ENCODE results near the gene MYMK.

MYMK gene

GRCh38 chr9:133476036-133476931, 48.5 kb downstream of the MYMK start:
- no peaks in the 10 kb centered on the region for H3K9me3 Mint-ChIP-seq
- peaks cover 11 to 31% of the 10 kb centered on the region in 2 donors for H3K36me3 Mint-ChIP-seq
- peak overlapping the region; percentile 20 to 34 for H3K4me3 Mint-ChIP-seq
- peak overlapping the region; percentile 43 for H3K27ac Mint-ChIP-seq
- no peaks in the 10 kb centered on the region for H3K27me3 Mint-ChIP-seq
- no peak for ATAC-seq (replicated peaks)
- H3K4me1 Mint-ChIP-seq = peaks cover 17 to 47% of the 10 kb centered on the region in 2 donors
- DNase-seq = no peak

GRCh38 chr9:133475292-133476012, 49.3 kb downstream of the MYMK start:
- no peak overlapping the region for H3K4me3 Mint-ChIP-seq
- ATAC-seq (replicated peaks) (no peak), DNase-seq (no peak)
- peaks cover 11 to 34% of the 10 kb centered on the region in 2 donors for H3K36me3 Mint-ChIP-seq
- no peaks in the 10 kb centered on the region for H3K27me3 Mint-ChIP-seq
- H3K4me1 Mint-ChIP-seq = peaks cover 19 to 51% of the 10 kb centered on the region in 2 donors
- H3K9me3 Mint-ChIP-seq = no peaks in the 10 kb centered on the region
- H3K27ac Mint-ChIP-seq = peak overlapping the region; percentile 62

DNA sequence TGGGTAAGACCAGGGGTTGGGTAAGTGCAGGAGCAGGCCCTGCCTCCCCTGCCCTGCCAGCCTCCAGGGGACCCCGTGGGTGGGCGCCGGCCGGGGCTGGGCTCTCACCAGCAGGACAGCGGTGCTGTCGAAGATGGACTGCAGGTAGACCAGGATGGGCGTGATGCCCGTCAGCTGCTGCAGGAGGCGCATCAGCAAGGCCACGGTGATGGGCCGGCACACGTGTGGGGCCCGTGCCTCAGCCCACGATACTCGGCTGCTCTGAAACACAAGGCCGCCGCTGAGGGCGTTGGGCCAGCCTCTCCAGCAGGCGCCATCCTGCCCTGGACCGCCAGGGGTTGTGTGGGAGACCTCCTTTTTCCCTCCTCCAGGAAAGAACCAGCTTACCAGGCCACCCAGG, 49.9 kb downstream of the MYMK start:
- Mint-ChIP-seq H3K4me1 (peaks cover 18 to 56% of the 10 kb centered on the region in 2 donors), H3K27me3 (no peaks in the 10 kb centered on the region), H3K27ac (no peak overlapping the region), H3K9me3 (no peaks in the 10 kb centered on the region), H3K4me3 (no peak overlapping the region), H3K36me3 (peaks cover 11 to 35% of the 10 kb centered on the region in 2 donors)
- no peak for ATAC-seq (replicated peaks)
- DNase-seq = no peak

- Mint-ChIP-seq H3K27ac (no peak overlapping the region), H3K36me3 (peaks cover 11 to 35% of the 10 kb centered on the region in 2 donors), H3K9me3 (no peaks in the 10 kb centered on the region), H3K4me3 (no peak overlapping the region), H3K4me1 (peaks cover 17 to 52% of the 10 kb centered on the region in 2 donors), H3K27me3 (no peaks in the 10 kb centered on the region)
- ATAC-seq (replicated peaks) (no peak), DNase-seq (no peak)
Observed at GRCh38 chr9:133474215-133474614, 50.5 kb downstream of the MYMK start.

GRCh38 chr9:133473743-133474142, 51.0 kb downstream of the MYMK start:
- H3K4me1 Mint-ChIP-seq = peaks cover 17 to 50% of the 10 kb centered on the region in 2 donors
- no peak overlapping the region for H3K27ac Mint-ChIP-seq
- DNase-seq (no peak), ATAC-seq (replicated peaks) (no peak)
- H3K36me3 Mint-ChIP-seq = peaks cover 11 to 35% of the 10 kb centered on the region in 2 donors
- no peak overlapping the region for H3K4me3 Mint-ChIP-seq
- no peaks in the 10 kb centered on the region for H3K27me3 Mint-ChIP-seq
- H3K9me3 Mint-ChIP-seq = no peaks in the 10 kb centered on the region

DNA sequence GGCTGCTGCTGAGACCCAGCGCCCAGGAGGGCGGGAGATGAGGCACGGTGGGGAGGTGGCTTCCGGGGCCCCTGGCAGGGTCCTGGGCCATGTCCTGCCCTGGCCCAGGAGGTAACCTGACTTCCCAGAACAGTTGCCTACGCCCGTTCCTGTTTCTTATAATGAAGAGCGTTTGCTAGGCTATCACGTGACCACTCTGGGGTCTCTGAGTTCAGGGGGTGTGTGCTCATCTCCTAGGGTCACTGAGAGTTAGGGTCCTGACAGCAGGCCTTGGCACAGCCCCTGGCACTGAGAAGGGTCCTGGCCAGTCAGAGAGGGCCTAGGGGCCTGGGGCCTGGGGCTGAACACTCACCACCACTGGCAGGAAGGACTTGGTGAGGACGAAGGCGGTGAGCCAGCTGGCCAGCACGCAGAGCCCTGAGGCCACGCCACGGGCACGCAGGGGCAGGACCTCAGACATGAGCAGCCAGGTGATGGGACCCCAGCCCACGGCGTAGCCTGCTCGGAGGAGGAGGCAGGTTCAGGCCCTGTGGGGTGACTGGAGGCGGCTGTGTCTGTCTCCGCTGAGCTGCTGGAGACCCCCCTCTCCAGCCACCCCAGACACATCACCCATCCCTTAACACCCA, 51.9 kb downstream of the MYMK start:
- DNase-seq = no peak
- no peaks in the 10 kb centered on the region for H3K9me3 Mint-ChIP-seq
- no peaks in the 10 kb centered on the region for H3K27me3 Mint-ChIP-seq
- no peak overlapping the region for H3K27ac Mint-ChIP-seq
- no peak for ATAC-seq (replicated peaks)
- peaks cover 16 to 47% of the 10 kb centered on the region in 2 donors for H3K4me1 Mint-ChIP-seq
- H3K36me3 Mint-ChIP-seq = peaks cover 9 to 33% of the 10 kb centered on the region in 2 donors
- H3K4me3 Mint-ChIP-seq = peak overlapping the region in 1 of 2 donors; percentile 57

DNA sequence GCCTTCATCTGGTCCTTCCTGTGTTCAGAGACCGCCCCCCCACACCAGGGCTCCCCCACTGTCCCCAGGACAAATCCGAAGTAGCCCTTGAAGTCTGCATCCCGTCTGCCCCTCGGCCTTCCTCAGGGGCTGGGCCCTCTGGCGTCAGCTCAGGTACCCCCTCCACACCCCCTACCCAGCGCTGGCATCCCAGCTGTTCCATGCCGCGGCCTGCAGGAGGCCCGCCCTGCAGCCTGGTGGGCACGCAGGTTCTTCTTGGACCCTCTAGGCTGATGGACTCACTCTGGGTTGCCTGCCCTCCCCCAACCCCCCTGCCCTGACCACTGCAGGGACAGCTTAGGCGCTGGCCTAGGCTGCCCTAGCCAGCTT, 52.5 kb downstream of the MYMK start:
- peaks cover 13 to 41% of the 10 kb centered on the region in 2 donors for H3K4me1 Mint-ChIP-seq
- no peaks in the 10 kb centered on the region for H3K9me3 Mint-ChIP-seq
- H3K27ac Mint-ChIP-seq = no peak overlapping the region
- H3K4me3 Mint-ChIP-seq = no peak overlapping the region
- H3K36me3 Mint-ChIP-seq = peaks cover 8 to 30% of the 10 kb centered on the region in 2 donors
- DNase-seq (no peak), ATAC-seq (replicated peaks) (no peak)
- H3K27me3 Mint-ChIP-seq = no peaks in the 10 kb centered on the region

GRCh38 chr9:133471551-133472276, 53.0 kb downstream of the MYMK start:
- no peak overlapping the region for H3K4me3 Mint-ChIP-seq
- H3K36me3 Mint-ChIP-seq = peaks cover 8 to 30% of the 10 kb centered on the region in 2 donors
- no peaks in the 10 kb centered on the region for H3K27me3 Mint-ChIP-seq
- ATAC-seq (replicated peaks) = no peak
- peak overlapping the region; percentile 67 for H3K27ac Mint-ChIP-seq
- H3K4me1 Mint-ChIP-seq = peaks cover 11 to 35% of the 10 kb centered on the region in 2 donors
- DNase-seq = no peak
- no peaks in the 10 kb centered on the region for H3K9me3 Mint-ChIP-seq

DNA sequence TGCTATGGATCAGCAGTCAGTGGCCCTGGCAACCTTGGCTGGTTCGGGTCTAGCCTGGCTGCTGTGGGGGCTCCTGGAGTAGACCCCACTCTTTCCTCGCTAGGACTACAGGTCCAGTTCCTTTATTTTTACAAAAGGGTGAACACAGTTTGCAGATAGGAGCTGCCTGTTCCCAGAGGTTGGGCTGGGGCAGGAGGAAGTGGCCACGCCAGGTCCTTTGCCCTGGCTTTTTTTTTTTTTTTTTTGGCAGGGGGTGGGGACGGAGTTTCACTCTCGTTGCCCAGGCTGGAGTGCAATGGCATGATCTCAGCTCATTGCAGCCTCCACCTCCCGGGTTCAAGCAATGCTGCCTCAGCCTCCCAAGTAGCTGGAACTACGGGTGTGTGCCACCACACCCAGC, 53.8 kb downstream of the MYMK start:
- no peak for ATAC-seq (replicated peaks)
- Mint-ChIP-seq H3K36me3 (peaks cover 8 to 23% of the 10 kb centered on the region in 2 donors), H3K9me3 (no peaks in the 10 kb centered on the region), H3K27ac (peak overlapping the region; percentile 87), H3K27me3 (no peaks in the 10 kb centered on the region), H3K4me1 (peaks cover 7 to 28% of the 10 kb centered on the region in 2 donors), H3K4me3 (no peak overlapping the region)
- no peak for DNase-seq

GRCh38 chr9:133470427-133470924, 54.3 kb downstream of the MYMK start:
- Mint-ChIP-seq H3K27ac (peak overlapping the region; percentile 87), H3K4me3 (peak overlapping the region in 1 of 2 donors; percentile 48), H3K36me3 (peaks cover 8 to 19% of the 10 kb centered on the region in 2 donors)

DNA sequence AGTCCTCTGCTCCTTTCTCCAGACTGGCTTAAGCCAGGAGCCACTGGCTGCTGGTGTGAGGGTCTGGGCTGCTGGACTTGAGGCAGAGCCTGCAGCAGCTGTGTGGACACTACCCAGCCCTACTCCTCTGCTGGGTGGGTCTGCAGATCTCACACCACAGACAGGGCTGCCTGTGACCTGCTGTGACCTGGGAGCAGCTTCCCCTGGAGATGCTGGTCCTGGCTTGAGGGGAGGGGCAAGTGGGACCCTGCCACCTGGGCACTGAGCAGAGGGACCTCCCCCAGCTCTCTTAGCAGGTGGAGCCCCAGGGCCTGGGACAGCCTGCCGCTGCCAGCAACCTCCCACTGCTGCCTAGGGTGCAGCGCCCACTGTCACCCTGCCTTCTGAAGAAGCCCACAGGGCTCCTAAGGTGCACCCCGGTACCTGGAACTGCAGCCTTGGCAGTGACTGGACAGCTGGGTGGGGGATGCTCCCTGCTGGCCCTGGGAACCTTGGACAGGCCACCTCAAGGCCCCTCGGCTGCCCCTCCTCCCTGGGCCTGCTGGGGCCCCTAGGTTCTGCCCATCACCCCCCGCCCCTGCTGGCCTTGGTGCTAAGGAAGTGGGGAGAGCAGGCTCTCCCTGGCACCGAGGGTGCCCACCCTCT, 55.9 kb downstream of the MYMK start:
- Mint-ChIP-seq H3K4me1 (peaks cover 11 to 16% of the 10 kb centered on the region in 2 donors), H3K36me3 (peaks cover 8 to 20% of the 10 kb centered on the region in 2 donors), H3K4me3 (peak overlapping the region in 1 of 2 donors; percentile 25), H3K9me3 (no peaks in the 10 kb centered on the region), H3K27me3 (no peaks in the 10 kb centered on the region), H3K27ac (peak overlapping the region; percentile 62)
- DNase-seq (no peak), ATAC-seq (replicated peaks) (peak; percentile 32 to 33)

More at GRCh38 chr9:133470427-133470924, 54.3 kb downstream of the MYMK start:
- H3K4me1 Mint-ChIP-seq = peaks cover 9 to 23% of the 10 kb centered on the region in 2 donors
- no peaks in the 10 kb centered on the region for H3K27me3 Mint-ChIP-seq
- peak in 1 of 2 donors; percentile 5 for ATAC-seq (replicated peaks)
- no peaks in the 10 kb centered on the region for H3K9me3 Mint-ChIP-seq
- no peak for DNase-seq

DNA sequence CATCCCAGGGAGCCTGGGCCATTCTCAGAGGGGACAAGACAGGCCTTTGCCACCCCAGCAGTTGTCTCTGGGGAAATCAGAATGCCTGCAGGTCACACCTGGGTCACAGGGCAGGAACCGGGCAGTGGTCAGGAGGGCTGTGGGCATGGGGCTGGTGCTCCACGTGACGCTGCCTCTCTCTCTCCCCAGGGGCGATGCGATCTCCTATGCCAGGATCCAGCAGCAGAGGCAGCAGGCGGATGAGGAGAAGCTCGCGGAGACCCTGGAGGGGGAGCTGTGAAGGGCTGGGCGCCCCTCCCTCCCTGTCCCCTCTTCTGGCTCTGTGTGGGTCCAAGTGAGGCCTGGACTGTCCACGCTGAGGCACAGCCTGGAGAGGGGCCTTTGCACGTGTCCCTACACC, 56.4 kb downstream of the MYMK start:
- Mint-ChIP-seq H3K36me3 (peaks cover 8 to 22% of the 10 kb centered on the region in 2 donors), H3K9me3 (no peaks in the 10 kb centered on the region), H3K4me3 (no peak overlapping the region), H3K27ac (peak overlapping the region; percentile 59), H3K4me1 (peaks cover 11 to 21% of the 10 kb centered on the region in 2 donors), H3K27me3 (no peaks in the 10 kb centered on the region)
- DNase-seq (no peak), ATAC-seq (replicated peaks) (peak; percentile 2 to 9)

DNA sequence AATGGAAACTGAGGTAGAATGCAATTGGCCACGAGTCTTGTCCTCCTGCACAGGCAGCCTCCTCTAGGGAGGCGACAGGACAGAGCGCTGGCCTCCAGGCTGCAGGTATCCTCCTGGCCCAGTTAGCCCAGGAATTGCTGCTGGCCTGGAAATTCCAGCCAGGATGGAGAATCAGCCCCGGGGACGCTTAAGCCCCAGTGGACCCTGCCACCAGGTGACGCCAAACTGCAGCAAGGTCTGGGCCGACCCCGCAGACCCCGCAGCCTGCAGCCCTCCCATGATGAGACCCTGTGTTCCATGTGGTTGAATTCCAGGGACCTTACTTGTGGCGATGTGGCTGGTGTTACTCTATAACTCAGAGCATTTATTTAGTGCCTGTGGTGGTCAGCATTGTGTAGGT, 57.7 kb downstream of the MYMK start:
- Mint-ChIP-seq H3K36me3 (peaks cover 3 to 17% of the 10 kb centered on the region in 2 donors), H3K4me3 (no peak overlapping the region), H3K9me3 (no peaks in the 10 kb centered on the region), H3K27me3 (no peaks in the 10 kb centered on the region), H3K4me1 (peaks cover 14 to 23% of the 10 kb centered on the region in 2 donors), H3K27ac (no peak overlapping the region)
- no peak for ATAC-seq (replicated peaks)
- no peak for DNase-seq

Data from stimulated activated naive B cell treated with anti-CD40 and anti-IgM and Interleukin-4, amounts not matched to agents 10 μg/mL and 1 μg/mL and 100 μg/mL, for 72 hours (primary cell).